ENCODE data around the gene PRKCD. TPM values are rescaled to one million over a fixed set of nuclear protein-coding genes. Genes with fewer than 3 reads are reported as not detected.

The PRKCD gene
- total RNA-seq, 2 experiments from 2014 or later, result 13.3 to 108 TPM

- POLR2A ChIA-PET, result interaction anchor here (0.6 kb wide), 1 partner anchor 149 kb away, joined by 4 read pairs; no protein-coding TSS in a partner anchor
- H3K79me2 ChIP-seq (ENCODE audit: insufficient read depth, low read depth, low read length), result no peaks in the 10 kb centered on the region
- CTCF ChIA-PET (ENCODE audit: unreplicated experiment), result interaction anchor here (0.6 kb wide), 1 partner anchor 157 kb away, joined by 5 read pairs; no protein-coding TSS in a partner anchor
- H3K27ac ChIP-seq (ENCODE audit: low read depth, low read length, poor library complexity, severe bottlenecking), result no peak overlapping the region
- H4K20me1 ChIP-seq (ENCODE audit: insufficient read depth, low read length), result no peaks in the 10 kb centered on the region
- no peaks in the 10 kb centered on the region for H3K9me2 ChIP-seq (ENCODE audit: insufficient read depth, low read length)
- intact Hi-C loops (cut with micrococcal nuclease; ENCODE audit: unreplicated experiment), result no loop called here
- TF ChIP-seq CTCF (conservative IDR thresholded peaks at IDR 0.05; ENCODE audit: low read length) (no peak), EZH2phosphoT487 (IDR thresholded peaks at IDR 0.05; ENCODE audit: borderline replicate concordance, low read depth, low read length) (no peak)
- H3K36me3 ChIP-seq (ENCODE audit: insufficient read depth, low read length), result peaks cover 86% of the 10 kb centered on the region
- DNase-seq (ENCODE audit: low spot score), result no peak
- H3K4me2 ChIP-seq (ENCODE audit: low read length), result no peak overlapping the region
- no peak overlapping the region for H2AFZ ChIP-seq (ENCODE audit: low read length)
- no peaks in the 10 kb centered on the region for H3K9me3 ChIP-seq (ENCODE audit: low read length)
- H3K4me1 ChIP-seq (ENCODE audit: insufficient read depth, low read length, poor library complexity, severe bottlenecking), result no peaks in the 10 kb centered on the region
- no peak overlapping the region for H3K4me3 ChIP-seq (ENCODE audit: low read depth, low read length, poor library complexity, severe bottlenecking)
- no TSS peak for BruUV-seq (replicated peaks)
Observed at GRCh38 chr3:53223541-53223966, 62.5 kb downstream of the PRKCD start.

DNA sequence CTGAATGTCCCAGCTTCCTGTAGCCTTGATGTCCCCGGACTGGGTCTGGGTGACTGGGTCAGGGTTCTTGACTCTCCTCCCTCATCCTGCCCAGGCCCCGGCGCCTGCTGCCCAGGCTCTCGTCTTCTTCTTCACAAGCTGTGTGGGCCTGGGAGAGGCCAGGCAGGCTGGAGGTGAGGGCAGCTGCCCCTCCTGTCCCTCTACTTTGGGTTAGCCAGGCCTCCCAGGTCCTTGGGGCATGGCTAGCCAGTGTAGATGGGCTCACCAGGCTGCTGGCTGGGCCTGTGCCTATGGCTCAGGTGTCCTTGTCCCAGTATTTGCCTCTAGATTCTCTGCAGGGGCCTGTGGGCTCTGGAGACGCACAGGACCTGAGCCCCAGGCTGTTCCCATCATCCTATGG, 63.0 kb downstream of the PRKCD start:
- H3K9me2 ChIP-seq (ENCODE audit: insufficient read depth, low read length), result no peaks in the 10 kb centered on the region
- no peak for DNase-seq (ENCODE audit: low spot score)
- TF ChIP-seq EZH2phosphoT487 (IDR thresholded peaks at IDR 0.05; ENCODE audit: borderline replicate concordance, low read depth, low read length), result no peak
- TF ChIP-seq CTCF (conservative IDR thresholded peaks at IDR 0.05; ENCODE audit: low read length), result no peak
- H3K36me3 ChIP-seq (ENCODE audit: insufficient read depth, low read length), result peaks cover 90% of the 10 kb centered on the region
- no peaks in the 10 kb centered on the region for H3K4me1 ChIP-seq (ENCODE audit: insufficient read depth, low read length, poor library complexity, severe bottlenecking)
- no peaks in the 10 kb centered on the region for H3K9me3 ChIP-seq (ENCODE audit: low read length)
- ChIA-PET CTCF (ENCODE audit: unreplicated experiment) (interaction anchor here (0.6 kb wide), 1 partner anchor 157 kb away, joined by 5 read pairs; no protein-coding TSS in a partner anchor), POLR2A (interaction anchor here (0.6 kb wide), 1 partner anchor 148 kb away, joined by 4 read pairs; no protein-coding TSS in a partner anchor)
- no peaks in the 10 kb centered on the region for H3K79me2 ChIP-seq (ENCODE audit: insufficient read depth, low read depth, low read length)
- H4K20me1 ChIP-seq (ENCODE audit: insufficient read depth, low read length), result no peaks in the 10 kb centered on the region
- no peak overlapping the region for H3K4me2 ChIP-seq (ENCODE audit: low read length)
- no peak overlapping the region for H3K27ac ChIP-seq (ENCODE audit: low read depth, low read length, poor library complexity, severe bottlenecking)
- no TSS peak for BruUV-seq (replicated peaks)
- H2AFZ ChIP-seq (ENCODE audit: low read length), result no peak overlapping the region
- intact Hi-C loops (cut with micrococcal nuclease; ENCODE audit: unreplicated experiment), result no loop called here
- H3K4me3 ChIP-seq (ENCODE audit: low read depth, low read length, poor library complexity, severe bottlenecking), result no peak overlapping the region

DNA sequence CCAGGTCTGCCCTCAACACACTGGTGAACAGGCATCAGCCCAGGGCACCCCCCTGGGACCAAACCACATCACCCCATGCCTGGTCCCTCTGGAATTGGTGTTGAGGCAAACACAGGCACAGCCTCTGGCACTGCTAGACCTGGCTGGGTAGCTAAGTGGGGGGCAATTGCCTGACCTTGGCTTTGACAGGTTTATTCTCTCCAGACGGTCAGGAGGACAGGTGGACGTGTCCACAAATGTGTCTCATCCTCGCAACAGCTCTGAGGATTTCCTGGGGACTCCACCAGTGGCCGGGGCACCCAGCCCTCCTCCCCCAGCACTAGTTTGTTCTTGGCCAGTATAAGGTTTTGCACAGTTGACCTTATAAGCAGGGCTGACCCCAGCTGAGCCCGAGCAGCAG, 63.5 kb downstream of the PRKCD start:
- CTCF ChIA-PET (ENCODE audit: unreplicated experiment), result no interaction called here

More for the DNA sequence above, 63.5 kb downstream of the PRKCD start:
- H2AFZ ChIP-seq (ENCODE audit: low read length), result no peak overlapping the region
- no peak for TF ChIP-seq EZH2phosphoT487 (IDR thresholded peaks at IDR 0.05; ENCODE audit: borderline replicate concordance, low read depth, low read length)
- TF ChIP-seq CTCF (conservative IDR thresholded peaks at IDR 0.05; ENCODE audit: low read length), result no peak
- intact Hi-C loops (cut with micrococcal nuclease; ENCODE audit: unreplicated experiment), result no loop called here
- H3K4me1 ChIP-seq (ENCODE audit: insufficient read depth, low read length, poor library complexity, severe bottlenecking), result no peaks in the 10 kb centered on the region
- no peaks in the 10 kb centered on the region for H3K9me3 ChIP-seq (ENCODE audit: low read length)
- H3K4me2 ChIP-seq (ENCODE audit: low read length), result no peak overlapping the region
- no peaks in the 10 kb centered on the region for H4K20me1 ChIP-seq (ENCODE audit: insufficient read depth, low read length)
- peaks cover 96% of the 10 kb centered on the region for H3K36me3 ChIP-seq (ENCODE audit: insufficient read depth, low read length)
- no peak for DNase-seq (ENCODE audit: low spot score)
- no peaks in the 10 kb centered on the region for H3K9me2 ChIP-seq (ENCODE audit: insufficient read depth, low read length)
- H3K27ac ChIP-seq (ENCODE audit: low read depth, low read length, poor library complexity, severe bottlenecking), result no peak overlapping the region
- POLR2A ChIA-PET, result no interaction called here
- no peaks in the 10 kb centered on the region for H3K79me2 ChIP-seq (ENCODE audit: insufficient read depth, low read depth, low read length)
- no peak overlapping the region for H3K4me3 ChIP-seq (ENCODE audit: low read depth, low read length, poor library complexity, severe bottlenecking)
- no TSS peak for BruUV-seq (replicated peaks)
